HTERT RPE-1 (cell line): ENCODE measurements around the gene BRD4.

ENCODE experiments used
- in situ Hi-C: fragments of 300-500 bp; cut with MboI; formaldehyde crosslinking; loops from 4 replicates; pipeline ENCODE4 v1.14.3; 2020; ENCODE audit warnings: low sequenced_read_pairs

Gene BRD4

DNA sequence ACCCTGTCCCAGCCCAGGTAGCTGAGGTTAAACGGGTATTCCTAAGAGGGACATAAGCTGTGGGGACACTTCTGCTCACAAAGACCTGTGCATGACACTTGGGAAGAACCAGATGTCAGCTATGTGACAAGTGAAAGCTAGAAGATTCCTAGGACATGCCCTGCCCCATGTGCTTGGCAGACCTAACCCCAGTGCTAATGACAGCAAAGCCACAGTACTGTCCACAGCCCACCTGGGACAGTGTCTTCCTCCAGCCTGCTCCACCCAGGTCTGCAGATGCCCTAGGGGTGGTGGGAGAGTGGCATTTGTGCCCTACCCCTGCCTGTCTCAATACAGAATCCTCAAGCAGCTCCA lies 81.7 kb downstream of the BRD4 start:
- in situ Hi-C loops, result no loop called here

- in situ Hi-C loops, result no loop called here
Measured at GRCh38 chr19:15249972-15250639, 82.2 kb downstream of the BRD4 start.

- in situ Hi-C loops, result no loop called here
Measured at GRCh38 chr19:15249528-15249874, 82.8 kb downstream of the BRD4 start.

DNA sequence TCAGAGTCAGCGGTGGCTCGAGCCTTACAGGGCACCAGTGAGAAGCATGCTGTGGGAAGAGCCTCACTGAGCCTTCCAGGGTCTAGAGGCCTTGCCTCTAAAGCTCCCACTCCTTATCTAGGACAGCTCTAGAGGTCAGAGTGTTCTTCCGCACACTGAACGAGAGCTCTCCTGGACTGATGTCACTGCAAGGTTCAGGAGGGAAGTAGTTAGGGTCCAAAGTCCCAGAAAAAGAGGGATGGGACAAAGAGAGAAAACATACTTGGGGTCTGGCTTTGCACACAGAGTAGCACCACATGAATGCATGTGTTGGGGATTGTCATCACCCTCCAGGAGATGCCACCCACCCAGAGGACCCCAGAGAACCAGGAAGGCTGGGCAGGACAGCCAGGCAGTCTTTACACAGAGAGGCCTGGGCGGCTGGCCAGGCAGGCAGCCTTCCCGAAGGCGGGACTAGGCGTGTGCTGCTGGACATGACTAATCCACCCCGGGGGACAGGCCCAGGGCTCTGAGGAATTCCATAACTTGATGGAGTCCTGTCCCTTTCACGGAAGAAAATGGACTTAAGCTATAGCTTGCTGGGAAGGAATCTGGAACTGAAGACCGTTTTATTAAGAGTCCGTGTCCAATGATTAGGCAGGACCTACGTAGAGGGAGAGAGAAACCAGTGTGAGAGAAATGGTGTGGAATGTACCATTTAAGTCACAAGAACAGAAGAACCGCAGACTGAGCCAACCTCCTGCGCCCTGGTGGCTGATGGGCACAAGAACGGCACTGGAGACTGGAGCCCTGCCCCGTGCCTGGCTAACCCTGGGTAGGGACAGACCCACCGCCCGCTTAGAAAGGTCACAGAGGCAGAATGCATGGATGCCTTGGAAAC lies 83.5 kb downstream of the BRD4 start:
- in situ Hi-C loops, result no loop called here

GRCh38 chr19:15248106-15248505 lies 84.2 kb downstream of the BRD4 start:
- in situ Hi-C loops, result no loop called here

GRCh38 chr19:15247107-15248014 lies 85.0 kb downstream of the BRD4 start:
- in situ Hi-C loops, result no loop called here

- in situ Hi-C loops, result no loop called here
Measured at GRCh38 chr19:15246198-15246481, 86.2 kb downstream of the BRD4 start.

DNA sequence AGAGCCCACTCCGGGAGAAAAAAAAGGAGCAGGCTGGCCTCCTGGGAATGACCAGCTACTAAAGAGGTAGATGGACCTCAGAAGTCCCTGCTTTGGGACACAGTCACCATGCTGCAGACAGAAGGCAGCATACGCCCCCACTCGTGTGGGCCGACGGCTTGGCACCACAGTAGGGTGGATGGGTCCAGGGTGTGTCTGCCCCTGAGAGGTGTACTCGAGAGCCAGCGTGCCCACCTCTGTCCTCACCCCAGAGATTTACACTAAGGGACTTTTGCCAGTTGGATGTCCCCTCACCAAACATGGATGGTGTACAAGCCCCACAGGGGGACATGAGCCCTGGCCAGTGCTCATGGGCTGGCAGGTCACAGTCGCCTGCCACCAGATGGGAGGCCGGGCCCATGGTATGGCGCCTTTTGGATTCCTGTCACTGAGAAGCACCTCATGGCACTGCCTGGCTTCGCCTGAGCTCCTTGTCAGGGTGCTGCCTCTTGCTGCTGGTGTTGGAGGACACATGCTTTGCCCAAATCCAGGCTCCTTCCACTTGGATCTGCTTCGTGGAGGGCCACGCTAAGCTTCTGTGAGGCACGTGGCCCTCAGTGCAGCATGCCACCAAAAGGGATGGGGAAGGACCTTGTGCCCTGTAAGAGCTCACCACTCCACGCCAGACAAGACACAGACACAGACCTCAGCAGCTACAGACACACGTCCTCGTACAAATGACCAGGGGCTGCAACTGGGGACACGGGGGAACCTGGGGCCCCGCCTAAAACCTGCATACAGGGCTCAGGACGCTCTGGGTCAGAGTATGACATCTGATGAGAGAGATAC lies 86.8 kb downstream of the BRD4 start:
- in situ Hi-C loops, result no loop called here

GRCh38 chr19:15244808-15245207 lies 87.5 kb downstream of the BRD4 start:
- in situ Hi-C loops, result no loop called here

DNA sequence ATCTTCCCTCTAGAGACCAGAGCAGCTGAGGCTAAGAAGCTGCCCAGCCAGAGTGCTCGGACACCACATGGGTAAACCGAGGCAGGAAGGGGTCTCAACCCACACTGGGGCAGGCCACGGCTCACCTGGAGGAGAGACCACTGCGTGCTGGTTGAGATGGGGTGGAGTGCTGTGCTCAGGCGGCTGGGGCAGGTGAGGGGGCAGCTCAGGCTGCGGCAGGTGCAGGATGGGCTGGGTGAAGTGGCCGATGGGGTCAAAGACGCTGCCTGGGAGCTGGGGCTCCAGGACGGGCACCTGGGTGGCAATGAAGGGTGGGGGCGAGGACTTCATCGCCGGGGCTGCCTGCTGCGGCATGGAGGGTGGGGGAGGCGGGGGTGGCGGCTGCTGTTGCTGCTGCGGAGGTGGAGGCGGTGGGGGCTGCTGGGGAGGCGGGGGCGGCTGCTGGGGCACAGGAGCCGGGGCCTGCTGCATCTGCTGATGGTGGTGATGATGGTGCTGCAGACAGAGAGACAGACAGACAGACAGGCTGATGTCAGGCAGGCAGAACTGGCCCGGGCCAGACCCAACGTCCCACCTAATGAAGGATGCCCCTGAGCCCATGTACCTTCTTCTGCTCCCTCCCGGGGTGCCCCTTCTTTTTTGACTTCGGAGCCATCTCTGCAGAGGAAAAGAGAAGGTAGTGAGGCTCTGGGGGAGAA lies 88.1 kb downstream of the BRD4 start:
- in situ Hi-C loops, result no loop called here

DNA sequence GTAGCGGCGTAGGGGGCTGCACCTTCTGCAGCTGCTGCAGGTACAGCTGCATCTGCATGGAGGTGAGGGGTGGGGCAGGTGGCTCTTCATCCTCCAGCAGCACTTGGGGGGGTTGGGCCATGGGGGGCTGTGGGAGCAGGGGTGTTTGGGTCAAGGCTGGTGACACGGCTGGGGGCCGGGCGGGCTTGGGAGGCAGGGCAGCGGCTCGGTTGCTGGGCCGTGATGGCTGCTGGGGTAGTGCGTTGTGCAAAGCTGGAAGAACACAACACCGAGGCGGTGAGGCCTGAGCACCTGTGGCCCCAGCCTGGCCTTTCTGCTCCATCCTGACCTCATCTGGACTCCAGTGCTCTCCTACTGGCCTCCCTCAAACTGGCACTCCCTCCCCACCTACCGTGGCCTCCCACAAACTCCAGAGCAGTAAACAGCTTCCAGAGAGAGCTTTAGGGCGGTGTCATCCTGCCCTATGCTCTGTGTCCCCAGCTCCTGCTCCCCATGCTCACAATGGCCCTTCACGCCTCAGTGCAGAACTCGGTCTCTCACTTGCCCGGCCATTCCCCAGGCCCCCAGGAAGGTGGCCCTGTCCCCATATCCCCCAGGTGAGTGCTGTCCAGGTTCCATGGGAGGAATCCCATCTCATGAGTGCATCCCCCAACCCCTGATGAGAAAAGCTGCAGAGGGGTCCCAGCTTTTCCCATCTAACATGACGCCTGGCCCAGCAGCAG lies 88.9 kb downstream of the BRD4 start:
- in situ Hi-C loops, result no loop called here

DNA sequence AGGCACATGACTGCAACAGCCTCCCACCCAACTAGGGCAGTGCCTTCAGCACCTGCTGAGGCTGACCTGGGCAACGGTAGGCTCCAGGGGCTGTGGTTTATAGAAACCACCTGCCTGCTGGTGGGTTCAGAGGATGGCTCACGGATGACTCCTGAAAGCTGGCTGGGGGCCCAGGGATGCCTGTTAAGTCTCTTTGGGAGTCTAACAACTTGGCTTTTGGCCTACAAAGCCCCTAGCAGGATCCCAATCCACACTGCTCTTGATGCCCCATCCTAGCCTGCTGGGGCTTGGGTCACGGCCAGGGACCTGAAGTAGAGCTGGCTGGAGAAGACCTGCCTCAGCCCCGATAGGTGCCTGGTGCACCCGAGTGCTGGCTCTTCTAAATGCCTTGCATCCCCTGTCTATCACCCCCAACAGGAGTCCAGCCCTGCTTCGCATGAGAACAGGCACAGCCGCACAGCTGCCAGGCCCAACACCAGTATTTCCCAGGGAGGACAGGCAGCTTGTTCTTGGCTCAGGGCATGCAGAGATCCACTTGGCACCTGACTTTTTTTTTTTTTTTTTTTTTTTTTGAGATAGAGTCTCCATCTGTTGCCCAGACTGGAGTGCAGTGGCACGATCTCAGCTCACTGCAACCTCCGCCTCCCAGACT lies 91.0 kb downstream of the BRD4 start:
- in situ Hi-C loops, result no loop called here

GRCh38 chr19:15240515-15240914 lies 91.8 kb downstream of the BRD4 start:
- in situ Hi-C loops, result no loop called here

GRCh38 chr19:15239337-15239949 lies 92.9 kb downstream of the BRD4 start:
- in situ Hi-C loops, result no loop called here

DNA sequence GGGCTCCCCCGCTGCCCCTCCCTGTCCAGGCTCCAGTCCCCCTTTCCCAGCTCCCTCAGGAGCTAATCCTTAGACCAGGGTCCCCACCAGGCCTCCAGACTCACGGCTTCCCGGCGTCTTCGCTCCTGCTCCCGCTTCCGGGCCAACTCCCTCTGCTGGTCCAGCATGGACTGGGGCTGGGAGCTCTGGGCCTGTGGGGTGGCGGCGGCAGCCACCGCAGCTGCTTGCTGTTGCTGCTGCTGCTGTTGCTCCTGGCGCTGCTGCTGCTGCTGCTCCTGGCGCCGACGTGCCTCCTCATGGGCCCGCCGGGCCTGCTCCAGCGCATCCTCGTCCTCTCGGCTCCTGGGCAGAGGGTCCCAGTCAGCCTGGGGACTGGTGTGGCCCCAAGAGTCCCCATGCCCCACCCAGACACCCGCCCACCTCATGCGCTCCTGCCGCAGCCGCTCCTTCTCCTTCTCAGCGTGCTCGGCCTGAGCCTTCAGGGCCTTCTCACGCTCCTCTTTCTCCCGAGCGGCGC lies 93.6 kb downstream of the BRD4 start:
- in situ Hi-C loops, result no loop called here

GRCh38 chr19:15237759-15238638 lies 94.3 kb downstream of the BRD4 start:
- in situ Hi-C loops, result no loop called here

GRCh38 chr19:15236886-15237285 lies 95.5 kb downstream of the BRD4 start:
- in situ Hi-C loops, result no loop called here

GRCh38 chr19:15235781-15236180 lies 96.6 kb downstream of the BRD4 start:
- in situ Hi-C loops, result no loop called here
